GM12873 (cell line): Measurements from ENCODE around the gene GEMIN5.

Experiments used
- TF ChIP-seq, protein P1 (sequence below): IDR thresholded peaks from 2 replicates; pipeline ENCODE4 v1.5.1; 2012; ENCODE audit warnings: low read depth, mild to moderate bottlenecking, moderate library complexity, low read length, control low read depth; ENCODE audit not compliant: insufficient read depth; ENCODE audit errors: missing control alignments

GEMIN5 gene

GRCh38 chr5:154893381-154893780, 44.6 kb downstream of the GEMIN5 start:
- TF ChIP-seq, protein P1, sequence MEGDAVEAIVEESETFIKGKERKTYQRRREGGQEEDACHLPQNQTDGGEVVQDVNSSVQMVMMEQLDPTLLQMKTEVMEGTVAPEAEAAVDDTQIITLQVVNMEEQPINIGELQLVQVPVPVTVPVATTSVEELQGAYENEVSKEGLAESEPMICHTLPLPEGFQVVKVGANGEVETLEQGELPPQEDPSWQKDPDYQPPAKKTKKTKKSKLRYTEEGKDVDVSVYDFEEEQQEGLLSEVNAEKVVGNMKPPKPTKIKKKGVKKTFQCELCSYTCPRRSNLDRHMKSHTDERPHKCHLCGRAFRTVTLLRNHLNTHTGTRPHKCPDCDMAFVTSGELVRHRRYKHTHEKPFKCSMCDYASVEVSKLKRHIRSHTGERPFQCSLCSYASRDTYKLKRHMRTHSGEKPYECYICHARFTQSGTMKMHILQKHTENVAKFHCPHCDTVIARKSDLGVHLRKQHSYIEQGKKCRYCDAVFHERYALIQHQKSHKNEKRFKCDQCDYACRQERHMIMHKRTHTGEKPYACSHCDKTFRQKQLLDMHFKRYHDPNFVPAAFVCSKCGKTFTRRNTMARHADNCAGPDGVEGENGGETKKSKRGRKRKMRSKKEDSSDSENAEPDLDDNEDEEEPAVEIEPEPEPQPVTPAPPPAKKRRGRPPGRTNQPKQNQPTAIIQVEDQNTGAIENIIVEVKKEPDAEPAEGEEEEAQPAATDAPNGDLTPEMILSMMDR: no peak

- TF ChIP-seq, protein P1: no peak
Observed at GRCh38 chr5:154892369-154892771, 45.6 kb downstream of the GEMIN5 start.

- TF ChIP-seq, protein P1: no peak
Observed at GRCh38 chr5:154885439-154885838, 52.6 kb downstream of the GEMIN5 start.

- TF ChIP-seq, protein P1: no peak
Observed at GRCh38 chr5:154884424-154884823, 53.6 kb downstream of the GEMIN5 start.

DNA sequence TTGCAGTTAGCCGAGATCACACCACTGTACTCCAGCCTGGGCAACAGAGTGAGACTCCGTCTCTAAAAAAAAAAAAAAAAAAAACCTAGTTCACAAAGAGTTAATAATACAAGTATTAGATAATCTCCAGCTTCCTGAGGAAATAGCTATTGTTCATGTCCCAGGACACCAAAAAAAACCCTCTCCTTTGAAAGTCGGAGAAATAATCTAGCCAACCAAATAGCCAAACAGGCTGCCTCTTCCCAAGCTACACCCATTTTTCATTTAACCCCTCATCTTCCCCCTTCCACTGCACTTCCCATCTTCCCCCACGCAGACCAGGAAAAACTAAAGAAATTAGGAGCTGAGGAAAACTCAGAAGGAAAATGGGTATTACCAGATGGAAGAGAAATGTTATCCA, 56.0 kb downstream of the GEMIN5 start:
- TF ChIP-seq, protein P1: no peak

GRCh38 chr5:154878642-154879335, 59.2 kb downstream of the GEMIN5 start:
- TF ChIP-seq, protein P1: no peak

- TF ChIP-seq, protein P1: no peak
Observed at GRCh38 chr5:154873791-154874331, 64.2 kb downstream of the GEMIN5 start.
